Stomach (tissue), 9 donors: ENCODE results near the gene XAB2. TPM values are rescaled to one million over a fixed set of nuclear protein-coding genes. Genes with fewer than 3 reads are reported as not detected.

Experiments used
- DNase-seq, 2 donors: peaks; one replicate each; pipeline versions ENCODE4 v3.0.0 to v3.0.0-alpha.2; 2013 to 2019
- H3K27ac ChIP-seq, 5 donors: fragments of 200-600 bp in 4 of 5; sonication (generic) in 4 of 5; one replicate each; pipeline ENCODE4 v1.5.1; 2013 to 2019; ENCODE audit warnings: mild to moderate bottlenecking in 1 of 5, moderate library complexity in 1 of 5
- H3K27me3 ChIP-seq, 3 donors: fragments of 200-600 bp; sonication (generic); one replicate each; pipeline ENCODE4 v1.5.1; 2017 to 2019; ENCODE audit warnings: mixed run types in 1 of 3
- H3K36me3 ChIP-seq, 4 donors: fragments of 200-600 bp; sonication (generic); 1 replicate in 3 of 4; 2 replicates in 1 of 4; pipeline ENCODE4 v1.5.1; 2016 to 2019
- H3K4me1 ChIP-seq, 4 donors: fragments of 200-600 bp; sonication (generic); one replicate each; pipeline ENCODE4 v1.5.1; 2016 to 2019
- H3K4me3 ChIP-seq, 4 donors: fragments of 200-600 bp; sonication (generic) in 3 of 4; one replicate each; pipeline ENCODE4 v1.5.1; 2016 to 2019; ENCODE audit warnings: mild to moderate bottlenecking in 1 of 4
- H3K9me3 ChIP-seq, 4 donors: fragments of 200-600 bp; sonication (generic); one replicate each; pipeline ENCODE4 v1.5.1; 2016 to 2019
- EP300 ChIP-seq: sonication (generic); formaldehyde crosslinking; IDR thresholded peaks from one replicate; pipeline ENCODE4 v1.6.1; 2017; ENCODE audit warnings: antibody characterized with exemption
- POLR2A ChIP-seq, 4 donors: fragments of 450-650 bp; IDR thresholded peaks; one replicate each; pipeline ENCODE4 v1.6.1; 2016; ENCODE audit warnings: antibody characterized with exemption in 4 of 4, control low read depth in 2 of 4, mild to moderate bottlenecking in 1 of 4, moderate library complexity in 1 of 4
- POLR2AphosphoS5 ChIP-seq, 3 donors: sonication (generic); formaldehyde crosslinking; IDR thresholded peaks; one replicate each; pipeline ENCODE4 v1.6.1; 2016; ENCODE audit warnings: antibody characterized with exemption in 3 of 3
- WGBS, 5 donors: extraction: QIAGEN DNeasy Blood & Tissue Kit in 3 of 5; methylation state at CpG; one replicate each; pipeline versions ENCODE4 v1.1.5 to v1.1.7; 2013 to 2018; 5-methylcytosine and 5-hydroxymethylcytosine counted together
- intact Hi-C: fragments of 100-400 bp; cut with DNase I; formaldehyde crosslinking; loops from one replicate; pipeline ENCODE4 v1.15.1; 2023; ENCODE audit warnings: low total_unique reads
- polyA plus RNA-seq, 3 donors: library from polyadenylated mRNA; stranded (reverse); fragments of 200-250 nt; gene quantifications; one replicate each; pipeline ENCODE4 v1.2.3, GENCODE V29; 2013
- total RNA-seq, 5 donors: library from RNA; depleted of rRNA; stranded (reverse); fragments of >200 nt; gene quantifications; one replicate each; pipeline versions ENCODE4 v1.1.0 to v1.2.3, GENCODE V29; 2014 to 2016
- TF ChIP-seq, protein P1 (sequence below), 7 experiments: fragments of 450-650 bp in 4 of 7; fragments of 200-600 bp in 3 of 7; sonication (generic) in 3 of 7; IDR thresholded peaks; one replicate each; pipeline ENCODE4 v1.5.1; 2016 to 2019; ENCODE audit warnings: antibody characterized with exemption in 7 of 7, control low read depth in 2 of 7, mild to moderate bottlenecking in 1 of 7
- donor health status: healthy with polysubstance abuse.
- donor health status: Bipolar disorder and iron deficiency.
- donor health status: healthy.

Gene XAB2
- total and polyA plus RNA-seq, 8 donors, result 24.6 to 106 (median 48.4) TPM

DNA sequence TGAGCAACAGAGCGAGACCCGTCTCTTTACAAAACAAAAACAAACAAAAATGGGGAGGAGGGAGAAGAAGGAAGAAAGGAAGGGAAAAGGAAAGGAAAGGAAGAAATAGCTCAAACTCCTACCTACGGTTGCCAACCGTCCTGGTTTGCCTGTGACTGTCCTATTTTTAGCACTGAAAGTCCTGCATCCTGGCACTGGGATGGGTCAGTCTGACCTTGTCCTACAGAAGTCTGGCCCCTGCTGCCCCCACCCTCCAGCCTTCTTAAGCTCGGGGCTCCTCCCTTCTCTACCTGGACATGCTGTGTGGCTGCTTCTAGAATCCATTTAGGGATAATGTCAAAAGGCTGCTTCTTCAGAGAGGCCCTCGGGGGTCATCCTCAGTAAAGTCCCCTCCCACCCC is 6.3 kb upstream of the XAB2 start:
- H3K4me1 ChIP-seq, result peaks cover 6 to 51% (median 40%) of the 10 kb centered on the region in 4 donors
- H3K27ac ChIP-seq, result no peak overlapping the region
- no peak for DNase-seq
- 39 to 54% (median 50%) methylated on average over 6 of the region's 6 CpGs for WGBS, 5 donors
- no peak for TF ChIP-seq EP300
- no peak for TF ChIP-seq POLR2AphosphoS5 (IDR thresholded peaks at IDR 0.05)
- no peak for TF ChIP-seq POLR2A (IDR thresholded peaks at IDR 0.05)
- TF ChIP-seq, protein P1, sequence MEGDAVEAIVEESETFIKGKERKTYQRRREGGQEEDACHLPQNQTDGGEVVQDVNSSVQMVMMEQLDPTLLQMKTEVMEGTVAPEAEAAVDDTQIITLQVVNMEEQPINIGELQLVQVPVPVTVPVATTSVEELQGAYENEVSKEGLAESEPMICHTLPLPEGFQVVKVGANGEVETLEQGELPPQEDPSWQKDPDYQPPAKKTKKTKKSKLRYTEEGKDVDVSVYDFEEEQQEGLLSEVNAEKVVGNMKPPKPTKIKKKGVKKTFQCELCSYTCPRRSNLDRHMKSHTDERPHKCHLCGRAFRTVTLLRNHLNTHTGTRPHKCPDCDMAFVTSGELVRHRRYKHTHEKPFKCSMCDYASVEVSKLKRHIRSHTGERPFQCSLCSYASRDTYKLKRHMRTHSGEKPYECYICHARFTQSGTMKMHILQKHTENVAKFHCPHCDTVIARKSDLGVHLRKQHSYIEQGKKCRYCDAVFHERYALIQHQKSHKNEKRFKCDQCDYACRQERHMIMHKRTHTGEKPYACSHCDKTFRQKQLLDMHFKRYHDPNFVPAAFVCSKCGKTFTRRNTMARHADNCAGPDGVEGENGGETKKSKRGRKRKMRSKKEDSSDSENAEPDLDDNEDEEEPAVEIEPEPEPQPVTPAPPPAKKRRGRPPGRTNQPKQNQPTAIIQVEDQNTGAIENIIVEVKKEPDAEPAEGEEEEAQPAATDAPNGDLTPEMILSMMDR (IDR thresholded peaks at IDR 0.05), result no peak
- no peaks in the 10 kb centered on the region for H3K9me3 ChIP-seq
- intact Hi-C loops, result no loop called here
- peaks cover 0 to 45% (median 9%) of the 10 kb centered on the region in 3 donors for H3K27me3 ChIP-seq
- peak overlapping the region in 1 of 4 donors; percentile 62 for H3K4me3 ChIP-seq
- H3K36me3 ChIP-seq, result peaks cover 0 to 38% (median 20%) of the 10 kb centered on the region in 4 donors

DNA sequence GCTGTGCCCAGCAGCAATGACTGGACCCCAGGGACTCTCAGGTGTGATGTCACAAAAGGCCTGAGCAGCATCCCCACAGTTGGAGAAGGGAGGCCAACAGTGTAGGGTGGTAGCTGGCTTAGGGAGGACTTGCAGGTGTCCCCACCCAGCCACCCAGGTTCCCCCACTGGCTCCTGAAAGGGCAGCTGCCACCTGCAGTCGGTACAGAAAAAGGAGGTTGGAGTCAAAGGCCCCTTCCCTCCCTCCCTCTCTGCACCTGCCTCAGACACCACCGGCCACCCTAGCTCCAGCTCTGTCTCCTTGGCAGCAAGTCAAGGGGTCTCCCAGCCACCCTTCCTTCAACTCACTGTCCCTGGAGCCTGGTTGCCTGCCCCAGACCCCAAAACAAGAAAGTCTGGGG is 4.4 kb upstream of the XAB2 start, which contains the start of gene PCP2:
Gene PCP2, minus strand, starts transcription at position 22 of the 400 bp plus-strand sequence. CDS start 262 bp downstream, outside the sequence.
- TF ChIP-seq, protein P1 (IDR thresholded peaks at IDR 0.05), result no peak
- TF ChIP-seq POLR2A (IDR thresholded peaks at IDR 0.05) (no peak), POLR2AphosphoS5 (IDR thresholded peaks at IDR 0.05) (no peak), EP300 (no peak)
- H3K27ac ChIP-seq, result no peak within 1 kb of the TSS
- peaks cover 0 to 24% (median 16%) of the 10 kb centered on the region in 4 donors for H3K36me3 ChIP-seq
- 0 to 49% (median 21%) methylated on average over 1 to 2 of the region's 2 CpGs for WGBS, 5 donors
- no peak for DNase-seq
- H3K4me1 ChIP-seq, result peaks cover 17 to 46% (median 41%) of the 10 kb centered on the region in 4 donors
- H3K4me3 ChIP-seq, result no peak within 1 kb of the TSS
- intact Hi-C loops, result no loop called here
- peaks cover 0 to 36% (median 9%) of the 10 kb centered on the region in 3 donors for H3K27me3 ChIP-seq
- H3K9me3 ChIP-seq, result no peaks in the 10 kb centered on the region

DNA sequence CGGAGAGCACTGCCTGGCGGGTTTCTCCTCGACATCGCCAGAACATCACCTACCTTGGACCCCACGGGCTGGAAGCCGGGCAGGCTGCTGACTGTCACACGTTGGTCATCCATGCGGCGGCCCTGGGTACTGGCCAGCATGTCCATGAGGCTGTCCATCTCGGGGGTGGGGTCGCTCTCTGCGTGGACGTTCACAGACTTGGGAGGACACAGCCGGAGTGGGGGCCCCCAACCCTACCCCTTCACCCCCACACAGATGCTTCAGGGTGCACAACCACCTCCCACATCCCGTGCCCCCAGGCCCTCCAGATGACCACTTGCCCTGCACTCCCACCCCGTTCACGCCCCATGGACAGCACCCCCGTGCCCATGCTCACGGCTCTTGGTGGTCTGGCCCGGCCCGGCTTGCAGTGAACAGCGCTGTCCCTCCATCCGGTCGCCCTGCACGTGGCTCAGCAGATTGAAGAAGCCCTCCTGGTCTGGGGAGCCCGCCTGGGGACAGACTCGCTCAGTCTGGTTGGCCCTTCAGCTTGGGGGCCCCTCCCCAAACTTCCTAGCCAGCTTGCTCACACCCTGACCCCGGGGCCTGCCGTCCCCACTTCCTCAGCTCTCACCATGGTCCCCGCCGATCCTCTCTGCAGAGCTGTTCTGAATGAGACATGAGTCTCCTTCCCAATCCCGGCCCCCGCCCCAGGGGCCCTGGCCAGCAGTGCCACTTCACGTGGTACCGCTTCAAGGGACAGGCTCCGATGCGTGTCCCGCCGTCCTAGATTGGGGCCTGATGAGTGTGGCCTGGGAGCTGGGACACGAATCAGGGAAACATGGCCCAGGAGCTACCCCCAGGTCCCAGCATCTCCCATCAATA is 3.2 kb upstream of the XAB2 start:
- Histone ChIP-seq H3K4me3 (no peak overlapping the region), H3K27ac (no peak overlapping the region), H3K36me3 (peaks cover 0 to 21% (median 16%) of the 10 kb centered on the region in 4 donors), H3K4me1 (peaks cover 25 to 46% (median 42%) of the 10 kb centered on the region in 4 donors), H3K27me3 (peaks cover 0 to 25% (median 8%) of the 10 kb centered on the region in 3 donors), H3K9me3 (no peaks in the 10 kb centered on the region)
- intact Hi-C loops, result no loop called here
- TF ChIP-seq, protein P1 (IDR thresholded peaks at IDR 0.05), result no peak
- no peak for TF ChIP-seq EP300
- TF ChIP-seq POLR2A (IDR thresholded peaks at IDR 0.05), result no peak
- no peak for TF ChIP-seq POLR2AphosphoS5 (IDR thresholded peaks at IDR 0.05)
- 89 to 93% (median 92%) methylated on average over 14 to 40 of the region's 40 CpGs for WGBS, 5 donors
- DNase-seq, result no peak

DNA sequence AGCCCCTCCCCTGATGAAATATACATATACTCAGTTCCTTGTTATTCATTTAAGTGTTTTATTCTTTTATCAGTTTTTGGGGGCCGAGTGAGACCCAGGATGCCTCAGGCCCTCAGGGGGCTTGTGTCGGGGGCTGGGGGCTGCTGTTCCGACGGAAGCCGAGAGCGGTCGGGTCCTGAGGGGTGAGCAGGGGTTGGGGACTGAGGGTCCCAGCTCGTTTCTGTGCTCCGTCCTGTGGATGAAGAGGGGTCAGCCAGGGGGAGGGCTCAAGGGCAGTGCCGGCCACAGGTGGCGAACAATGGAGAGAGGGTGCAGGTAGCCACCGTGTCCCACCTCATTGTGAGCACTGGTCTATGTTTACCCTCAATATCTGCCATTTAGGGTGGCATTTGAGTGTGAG is 2.2 kb upstream of the XAB2 start:
- intact Hi-C loops, result no loop called here
- peaks cover 0 to 15% (median 0%) of the 10 kb centered on the region in 3 donors for H3K27me3 ChIP-seq
- TF ChIP-seq, protein P1 (IDR thresholded peaks at IDR 0.05), result no peak
- TF ChIP-seq EP300, result no peak
- no peak for TF ChIP-seq POLR2AphosphoS5 (IDR thresholded peaks at IDR 0.05)
- no peak for TF ChIP-seq POLR2A (IDR thresholded peaks at IDR 0.05)
- no peak overlapping the region for H3K4me3 ChIP-seq
- DNase-seq, result no peak
- 89 to 91% (median 90%) methylated on average over 12 of the region's 12 CpGs for WGBS, 5 donors
- peaks cover 25 to 49% (median 47%) of the 10 kb centered on the region in 4 donors for H3K4me1 ChIP-seq
- H3K9me3 ChIP-seq, result no peaks in the 10 kb centered on the region
- peaks cover 0 to 31% (median 24%) of the 10 kb centered on the region in 4 donors for H3K36me3 ChIP-seq
- H3K27ac ChIP-seq, result no peak overlapping the region
